OCI-LY1 (cell line): ENCODE results near the gene TAC4.

Experiments
- H2AFZ ChIP-seq: fragments of 200-600 bp; sonication (generic), shearing (Covaris generic); 2 replicates; pipeline ENCODE4 v1.6.0; 2014; ENCODE audit warnings: antibody characterized with exemption, mild to moderate bottlenecking, low read length
- H3F3A ChIP-seq: fragments of 200-600 bp; sonication (generic), shearing (Covaris generic); 2 replicates; pipeline ENCODE4 v1.6.0; 2014; ENCODE audit warnings: mild to moderate bottlenecking, antibody characterized with exemption, low read length, moderate library complexity; ENCODE audit not compliant: insufficient read depth
- H3K27ac ChIP-seq: fragments of 200-600 bp; sonication (generic); 2 replicates; pipeline ENCODE4 v1.5.1; 2014; ENCODE audit warnings: low read length, mixed run types, mild to moderate bottlenecking, low read depth; ENCODE audit not compliant: poor library complexity, severe bottlenecking
- H3K27me3 ChIP-seq: fragments of 200-600 bp; sonication (generic); 2 replicates; pipeline ENCODE4 v1.6.0; 2014; ENCODE audit warnings: antibody characterized with exemption, mild to moderate bottlenecking, low read length, moderate library complexity; ENCODE audit not compliant: insufficient read depth
- H3K36me3 ChIP-seq: fragments of 200-600 bp; sonication (generic); 2 replicates; pipeline ENCODE4 v1.6.1; 2014; ENCODE audit warnings: mild to moderate bottlenecking, antibody characterized with exemption, low read length, moderate library complexity, mixed read lengths; ENCODE audit not compliant: insufficient read depth
- H3K4me1 ChIP-seq: fragments of 200-600 bp; sonication (generic); 2 replicates; pipeline ENCODE4 v1.5.1; 2014; ENCODE audit warnings: mild to moderate bottlenecking, low read length, moderate library complexity; ENCODE audit not compliant: insufficient read depth, severe bottlenecking
- H3K4me2 ChIP-seq: fragments of 200-600 bp; sonication (generic), shearing (Covaris generic); 2 replicates; pipeline ENCODE4 v1.6.1; 2014; ENCODE audit warnings: low read length
- H3K4me3 ChIP-seq: fragments of 200-600 bp; sonication (generic); 2 replicates; pipeline ENCODE4 v1.5.1; 2014; ENCODE audit warnings: low read length, low read depth, mild to moderate bottlenecking, mixed read lengths; ENCODE audit not compliant: poor library complexity, severe bottlenecking
- H3K79me2 ChIP-seq: fragments of 200-600 bp; shearing (Covaris generic); 2 replicates; pipeline ENCODE4 v1.6.1; 2016; ENCODE audit warnings: mixed run types, low read length, mixed read lengths; ENCODE audit not compliant: insufficient read depth
- H3K9ac ChIP-seq: fragments of 200-600 bp; sonication (generic), shearing (Covaris generic); 2 replicates; pipeline ENCODE4 v1.6.1; 2014; ENCODE audit warnings: mild to moderate bottlenecking, low read length, mixed read lengths
- H3K9me2 ChIP-seq: fragments of 200-600 bp; sonication (generic), shearing (Covaris generic); 2 replicates; pipeline ENCODE4 v1.6.1; 2014; ENCODE audit warnings: low read depth, mild to moderate bottlenecking, low read length, mixed read lengths
- H3K9me3 ChIP-seq: fragments of 200-600 bp; shearing (Covaris generic); 2 replicates; pipeline ENCODE4 v1.6.1; 2014; ENCODE audit warnings: low read length, mixed read lengths
- H4K20me1 ChIP-seq: fragments of 200-600 bp; sonication (generic), shearing (Covaris generic); 2 replicates; pipeline ENCODE4 v1.6.0; 2016; ENCODE audit warnings: mild to moderate bottlenecking, low read length; ENCODE audit not compliant: insufficient read depth
- CTCF ChIP-seq: fragments of 200-600 bp; sonication (generic), shearing (Covaris generic); IDR thresholded peaks from 2 replicates; pipeline ENCODE4 v1.5.1; 2017; ENCODE audit warnings: mild to moderate bottlenecking, antibody characterized with exemption, low read length, moderate library complexity, mixed read lengths
- EZH2 ChIP-seq: fragments of 200-600 bp; sonication (generic), shearing (Covaris generic); IDR thresholded peaks from 2 replicates; pipeline ENCODE4 v1.8.0; 2017; ENCODE audit warnings: borderline replicate concordance, mixed run types, mild to moderate bottlenecking, antibody characterized with exemption, low read length, moderate library complexity, mixed read lengths

The TAC4 gene

GRCh38 chr17:49886036-49886435 lies 38.2 kb upstream of the TAC4 start:
- H3K4me3 ChIP-seq: no peak overlapping the region
- H3K4me2 ChIP-seq: no peak overlapping the region
- H3F3A ChIP-seq: no peaks in the 10 kb centered on the region
- no peak overlapping the region for H3K27ac ChIP-seq
- no peaks in the 10 kb centered on the region for H3K9me2 ChIP-seq
- no peaks in the 10 kb centered on the region for H4K20me1 ChIP-seq
- H3K4me1 ChIP-seq: no peaks in the 10 kb centered on the region
- no peaks in the 10 kb centered on the region for H3K36me3 ChIP-seq
- no peaks in the 10 kb centered on the region for H3K79me2 ChIP-seq
- no peak overlapping the region for H2AFZ ChIP-seq
- H3K27me3 ChIP-seq: peaks cover 14% of the 10 kb centered on the region; the same call in 1 of the 2 replicates
- TF ChIP-seq EZH2: no peak
- no peak for TF ChIP-seq CTCF
- no peak overlapping the region for H3K9ac ChIP-seq
- H3K9me3 ChIP-seq: no peaks in the 10 kb centered on the region

- Histone ChIP-seq H3K4me2 (no peak overlapping the region), H3K9me3 (no peaks in the 10 kb centered on the region), H3K4me3 (no peak overlapping the region), H3K9ac (no peak overlapping the region), H3K36me3 (no peaks in the 10 kb centered on the region), H3K4me1 (no peaks in the 10 kb centered on the region), H2AFZ (no peak overlapping the region), H3K9me2 (no peaks in the 10 kb centered on the region), H3K79me2 (no peaks in the 10 kb centered on the region), H3K27me3 (0 out of 2 replicates have a peak, but pooled peaks cover 9% of the 10 kb centered on the region), H3F3A (no peaks in the 10 kb centered on the region), H4K20me1 (no peaks in the 10 kb centered on the region), H3K27ac (no peak overlapping the region)
- TF ChIP-seq CTCF (no peak), EZH2 (no peak)
These were observed 34.6 kb upstream of the TAC4 start for GRCh38 chr17:49882434-49882833.

- H3K4me2 ChIP-seq: no peak overlapping the region
- no peak overlapping the region for H2AFZ ChIP-seq
- TF ChIP-seq EZH2 (no peak), CTCF (no peak)
These were observed 33.2 kb upstream of the TAC4 start for GRCh38 chr17:49881054-49881402.

More at GRCh38 chr17:49881054-49881402, 33.2 kb upstream of the TAC4 start:
- Histone ChIP-seq H3K79me2 (no peaks in the 10 kb centered on the region), H3K36me3 (no peaks in the 10 kb centered on the region), H3K9me3 (no peaks in the 10 kb centered on the region), H3K27ac (no peak overlapping the region), H3F3A (no peaks in the 10 kb centered on the region), H3K4me1 (no peaks in the 10 kb centered on the region), H3K9ac (no peak overlapping the region), H3K9me2 (no peaks in the 10 kb centered on the region), H3K4me3 (no peak overlapping the region), H4K20me1 (no peaks in the 10 kb centered on the region), H3K27me3 (0 out of 2 replicates have a peak, but pooled peaks cover 9% of the 10 kb centered on the region)
